ENCODE results near the gene MICU1. TPM values are rescaled to one million over a fixed set of nuclear protein-coding genes. Genes with fewer than 3 reads are reported as not detected.
A peak's percentile ranks its signal among the peaks of the same experiment; 100 is the strongest.

MICU1 gene
- total RNA-seq, 1 donor from 2014 or later, result 48.0 TPM

- no peak for TF ChIP-seq CTCF (IDR thresholded peaks at IDR 0.05)
- H3K4me3 Mint-ChIP-seq (ENCODE audit: unreplicated experiment), result no peak overlapping the region
- no peak overlapping the region for H3K27ac Mint-ChIP-seq (ENCODE audit: unreplicated experiment)
- peaks cover 14% of the 10 kb centered on the region for H3K36me3 Mint-ChIP-seq (ENCODE audit: low read depth)
- no peak for DNase-seq (ENCODE audit: low spot score)
- H3K27me3 Mint-ChIP-seq (ENCODE audit: low read depth), result no peaks in the 10 kb centered on the region
- peaks cover 14% of the 10 kb centered on the region for H3K9me3 Mint-ChIP-seq (ENCODE audit: low read depth)
- H3K4me1 Mint-ChIP-seq (ENCODE audit: low read depth), result peaks cover 13% of the 10 kb centered on the region
Measured at GRCh38 chr10:72503694-72504438, 122.0 kb downstream of the MICU1 start.

GRCh38 chr10:72503241-72503640, 122.6 kb downstream of the MICU1 start:
- Mint-ChIP-seq H3K4me1 (ENCODE audit: low read depth) (peaks cover 13% of the 10 kb centered on the region), H3K36me3 (ENCODE audit: low read depth) (peaks cover 14% of the 10 kb centered on the region), H3K27ac (ENCODE audit: unreplicated experiment) (peak overlapping the region; percentile 13), H3K9me3 (ENCODE audit: low read depth) (peaks cover 14% of the 10 kb centered on the region), H3K27me3 (ENCODE audit: low read depth) (no peaks in the 10 kb centered on the region), H3K4me3 (ENCODE audit: unreplicated experiment) (no peak overlapping the region)
- no peak for TF ChIP-seq CTCF (IDR thresholded peaks at IDR 0.05)
- DNase-seq (ENCODE audit: low spot score), result no peak

- H3K4me1 Mint-ChIP-seq (ENCODE audit: low read depth), result peaks cover 13% of the 10 kb centered on the region
- H3K27me3 Mint-ChIP-seq (ENCODE audit: low read depth), result no peaks in the 10 kb centered on the region
Measured at GRCh38 chr10:72502581-72502980, 123.3 kb downstream of the MICU1 start.

GRCh38 chr10:72499701-72500100, 126.2 kb downstream of the MICU1 start:
- Mint-ChIP-seq H3K9me3 (ENCODE audit: low read depth) (peaks cover 11% of the 10 kb centered on the region), H3K27ac (ENCODE audit: unreplicated experiment) (no peak overlapping the region), H3K27me3 (ENCODE audit: low read depth) (no peaks in the 10 kb centered on the region), H3K4me3 (ENCODE audit: unreplicated experiment) (no peak overlapping the region), H3K36me3 (ENCODE audit: low read depth) (peaks cover 8% of the 10 kb centered on the region), H3K4me1 (ENCODE audit: low read depth) (peaks cover 13% of the 10 kb centered on the region)
- DNase-seq (ENCODE audit: low spot score), result no peak
- no peak for TF ChIP-seq CTCF (IDR thresholded peaks at IDR 0.05)

More at GRCh38 chr10:72502581-72502980, 123.3 kb downstream of the MICU1 start:
- no peak for DNase-seq (ENCODE audit: low spot score)
- no peak overlapping the region for H3K4me3 Mint-ChIP-seq (ENCODE audit: unreplicated experiment)
- TF ChIP-seq CTCF (IDR thresholded peaks at IDR 0.05), result no peak
- peaks cover 14% of the 10 kb centered on the region for H3K9me3 Mint-ChIP-seq (ENCODE audit: low read depth)
- H3K36me3 Mint-ChIP-seq (ENCODE audit: low read depth), result peaks cover 14% of the 10 kb centered on the region
- H3K27ac Mint-ChIP-seq (ENCODE audit: unreplicated experiment), result no peak overlapping the region

GRCh38 chr10:72490951-72491350, 134.9 kb downstream of the MICU1 start:
- Mint-ChIP-seq H3K4me1 (ENCODE audit: low read depth) (no peaks in the 10 kb centered on the region), H3K9me3 (ENCODE audit: low read depth) (no peaks in the 10 kb centered on the region), H3K27ac (ENCODE audit: unreplicated experiment) (no peak overlapping the region), H3K27me3 (ENCODE audit: low read depth) (no peaks in the 10 kb centered on the region), H3K36me3 (ENCODE audit: low read depth) (no peaks in the 10 kb centered on the region), H3K4me3 (ENCODE audit: unreplicated experiment) (no peak overlapping the region)
- DNase-seq (ENCODE audit: low spot score), result no peak
- no peak for TF ChIP-seq CTCF (IDR thresholded peaks at IDR 0.05)
